CD4-positive, alpha-beta T cell treated with Interleukin-12 subunit alpha and Interleukin-12 subunit beta, for 1 hour (primary cell): ENCODE data around the gene SLC38A9.

Experiments
- DNase-seq: peaks from one replicate; pipeline ENCODE4 v3.0.0-alpha.2; 2020

Gene SLC38A9

GRCh38 chr5:55645304-55645703 is 66.8 kb downstream of the SLC38A9 start:
- no peak for DNase-seq

DNA sequence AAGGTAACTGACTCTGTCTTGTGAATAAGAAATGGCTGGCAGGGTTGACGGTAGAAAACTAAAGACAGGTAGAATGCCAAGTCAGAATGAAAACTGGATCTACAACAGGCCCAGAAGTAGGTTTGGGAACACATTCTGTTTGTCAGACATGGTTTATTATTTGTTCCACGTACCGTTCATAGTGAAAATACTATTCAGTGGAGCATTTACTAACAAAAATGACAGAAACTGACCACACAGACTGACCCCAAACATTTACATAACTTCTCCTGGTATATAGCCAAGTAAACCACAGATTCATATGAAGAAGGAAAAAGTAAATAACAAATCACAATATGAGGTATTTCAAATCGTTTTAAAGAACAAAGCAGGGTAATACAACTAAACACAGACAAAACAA is 73.7 kb downstream of the SLC38A9 start:
- DNase-seq = no peak

GRCh38 chr5:55638051-55638450 is 74.1 kb downstream of the SLC38A9 start:
- DNase-seq = no peak

DNA sequence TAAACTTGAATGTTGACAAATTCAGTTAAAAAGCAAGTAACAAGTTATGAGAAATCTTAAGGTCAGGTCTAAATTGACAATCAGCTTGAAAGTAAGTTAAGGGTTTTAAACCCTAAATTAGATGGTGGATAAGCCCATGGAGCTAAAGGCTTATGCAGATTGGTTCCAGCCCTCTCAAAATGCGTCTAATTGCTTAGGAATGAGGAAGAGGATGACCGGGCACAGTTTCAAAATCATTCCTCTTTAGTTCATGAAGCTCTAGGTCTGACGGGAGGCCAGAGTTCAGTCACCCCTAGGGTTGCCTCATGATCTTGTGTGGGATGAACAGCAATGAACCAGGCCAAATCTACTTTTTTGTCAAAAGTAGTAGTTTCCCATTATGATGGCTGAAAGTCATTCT is 75.4 kb downstream of the SLC38A9 start:
- no peak for DNase-seq

- DNase-seq = no peak
Observed at GRCh38 chr5:55636177-55636576, 75.9 kb downstream of the SLC38A9 start.

GRCh38 chr5:55634866-55635265 is 77.3 kb downstream of the SLC38A9 start:
- no peak for DNase-seq

GRCh38 chr5:55634209-55634805 is 77.8 kb downstream of the SLC38A9 start:
- DNase-seq = no peak

DNA sequence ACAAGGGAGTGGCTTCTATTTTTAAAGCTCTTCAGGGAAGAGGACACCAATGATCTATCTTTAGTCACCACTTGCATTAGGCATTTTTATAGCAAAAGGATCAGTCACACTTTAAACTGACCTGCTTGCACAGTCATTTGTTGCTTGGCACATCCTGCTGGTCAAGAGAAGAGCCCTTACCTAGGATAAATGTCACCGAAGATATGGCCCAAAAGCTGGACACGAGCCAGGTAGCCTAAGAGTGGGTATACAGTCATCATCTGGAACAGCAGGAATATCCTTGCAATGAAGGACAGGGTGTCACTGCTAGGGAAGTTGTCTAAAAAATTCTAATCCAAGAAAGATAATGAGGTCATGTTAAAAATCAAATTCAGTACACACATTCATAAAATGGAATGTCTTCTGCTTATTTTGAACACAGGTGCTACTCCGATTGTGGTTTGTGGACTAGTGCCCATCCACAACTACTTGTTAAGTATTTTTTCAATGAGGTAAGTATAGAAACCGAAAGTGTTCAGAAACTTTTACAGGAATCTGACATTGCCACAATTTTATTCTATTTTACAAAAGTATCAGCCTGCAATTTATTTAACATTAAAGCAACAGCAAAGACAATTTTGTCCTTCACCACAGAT is 78.4 kb downstream of the SLC38A9 start:
- no peak for DNase-seq

DNA sequence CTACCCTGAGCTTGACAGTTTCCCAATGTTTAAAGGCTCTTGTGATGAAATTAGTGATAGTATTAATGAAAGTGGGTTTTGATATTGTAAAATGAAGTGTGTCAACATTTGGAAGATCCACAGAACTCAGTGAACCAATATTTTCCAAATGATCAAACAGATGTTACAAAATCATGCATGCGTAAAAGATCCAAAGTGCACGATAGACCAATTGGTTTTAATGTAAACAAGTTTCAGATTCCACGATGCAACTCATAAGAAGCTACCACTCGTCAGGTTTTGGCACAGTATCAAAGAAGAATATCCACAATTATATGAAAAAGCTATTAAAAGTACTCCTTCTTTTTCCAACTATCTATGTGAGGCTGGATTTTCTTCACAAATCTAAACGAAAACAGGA is 82.3 kb downstream of the SLC38A9 start:
- DNase-seq = no peak

DNA sequence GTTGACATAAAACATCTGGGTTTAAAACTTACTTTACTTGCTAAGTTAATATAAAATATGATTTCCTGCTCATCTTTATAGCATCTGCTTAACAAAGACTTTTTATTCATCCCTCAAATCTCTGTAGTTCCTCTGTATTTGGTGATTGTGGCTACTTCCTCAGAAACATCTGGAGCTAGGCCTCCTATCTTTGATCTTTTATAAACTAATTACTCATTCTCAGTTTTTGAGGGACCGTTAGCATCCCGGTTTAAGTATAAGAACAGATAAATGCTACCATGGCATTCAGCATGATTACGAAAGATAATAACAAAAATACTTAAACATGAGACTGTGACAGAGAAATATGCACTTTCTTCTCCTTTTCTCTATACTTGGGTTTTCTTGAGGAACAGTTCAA is 85.3 kb downstream of the SLC38A9 start:
- no peak for DNase-seq

- no peak for DNase-seq
Observed at GRCh38 chr5:55625913-55626312, 86.2 kb downstream of the SLC38A9 start.

DNA sequence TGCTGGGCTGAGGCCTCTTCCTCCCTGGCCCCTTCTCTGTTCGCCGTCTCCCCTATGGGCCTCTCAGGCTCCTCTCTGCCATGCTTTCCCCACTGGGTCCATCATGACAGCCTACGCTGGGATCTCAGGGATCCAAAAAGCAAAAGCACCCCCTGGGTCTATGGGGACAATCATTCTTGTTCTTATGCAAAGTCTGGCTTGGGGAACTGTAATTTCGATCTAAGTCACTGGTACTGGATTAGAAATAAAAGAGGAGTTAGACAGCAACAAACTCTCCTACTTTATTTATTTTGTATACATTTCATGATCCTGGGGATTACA is 86.6 kb downstream of the SLC38A9 start:
- no peak for DNase-seq

DNA sequence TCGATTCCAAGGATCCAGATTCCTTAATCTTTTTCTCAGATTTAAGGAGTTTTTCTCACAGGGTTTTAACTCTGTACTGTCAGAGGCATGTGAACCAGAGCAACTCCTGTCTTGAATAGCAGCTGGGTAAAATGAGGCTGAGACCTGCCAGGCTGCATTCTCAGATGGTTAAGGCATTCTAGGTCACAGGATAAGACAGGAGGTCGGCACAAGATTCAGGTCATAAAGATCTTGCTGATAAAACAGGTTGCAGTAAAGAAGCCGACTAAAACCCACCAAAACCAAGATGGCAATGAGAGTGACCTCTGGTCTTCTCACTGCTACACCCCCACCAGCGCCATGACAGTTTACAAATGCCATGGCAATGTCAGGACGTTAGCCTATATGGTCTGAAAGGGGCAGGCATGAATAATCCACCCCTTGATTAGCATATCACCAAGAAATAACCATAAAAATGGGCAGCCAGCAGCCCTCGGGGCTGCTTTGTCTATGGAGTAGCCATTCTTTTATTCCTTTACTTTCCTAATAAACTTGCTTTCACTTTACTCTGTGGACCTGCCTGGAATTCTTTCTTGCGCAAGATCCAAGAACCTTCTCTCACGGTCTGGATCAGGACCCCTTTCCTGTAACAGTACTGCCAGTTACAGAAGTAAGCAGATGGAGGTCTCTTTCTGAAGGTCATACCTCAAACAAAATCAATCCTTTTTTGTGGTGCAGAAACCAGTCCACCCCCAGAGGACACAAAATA is 87.1 kb downstream of the SLC38A9 start:
- DNase-seq = no peak

DNA sequence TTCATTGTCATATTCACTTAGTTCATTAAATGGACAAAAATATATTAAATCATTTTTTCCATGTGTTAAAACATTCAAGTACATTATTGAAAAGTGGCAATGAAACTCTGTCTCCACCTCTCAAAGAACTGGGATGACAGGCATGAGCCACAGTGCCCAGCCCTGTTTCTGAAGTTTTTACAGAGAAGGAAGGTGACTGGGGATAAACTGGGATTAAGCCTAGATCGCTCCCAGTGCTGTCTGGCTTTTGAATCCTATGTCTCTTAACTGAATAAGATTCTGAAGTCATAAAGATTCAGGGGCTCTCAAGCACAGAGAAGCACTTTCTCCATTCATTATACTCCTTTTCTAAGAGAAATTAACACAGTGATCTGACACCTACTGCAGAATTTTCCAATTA is 88.3 kb downstream of the SLC38A9 start:
- DNase-seq = no peak

DNA sequence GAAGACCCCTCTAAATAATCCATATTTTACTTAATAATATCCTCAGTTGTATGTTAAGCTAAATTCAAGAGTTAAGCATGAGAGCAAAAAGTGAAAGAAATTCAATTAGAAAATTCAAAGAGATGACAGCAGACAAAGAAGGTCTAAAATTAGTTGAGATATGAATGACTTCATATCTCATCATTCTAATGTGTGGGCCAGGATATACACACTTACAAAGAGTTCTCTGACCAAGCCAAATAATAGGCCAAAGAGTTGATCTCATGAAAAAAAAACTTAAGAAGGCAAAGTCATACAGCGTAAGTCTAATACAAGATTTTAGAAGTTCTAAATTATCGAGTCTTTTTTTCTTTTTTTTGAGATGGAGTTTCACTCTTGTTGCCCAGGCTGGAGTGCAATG is 89.7 kb downstream of the SLC38A9 start:
- no peak for DNase-seq

DNA sequence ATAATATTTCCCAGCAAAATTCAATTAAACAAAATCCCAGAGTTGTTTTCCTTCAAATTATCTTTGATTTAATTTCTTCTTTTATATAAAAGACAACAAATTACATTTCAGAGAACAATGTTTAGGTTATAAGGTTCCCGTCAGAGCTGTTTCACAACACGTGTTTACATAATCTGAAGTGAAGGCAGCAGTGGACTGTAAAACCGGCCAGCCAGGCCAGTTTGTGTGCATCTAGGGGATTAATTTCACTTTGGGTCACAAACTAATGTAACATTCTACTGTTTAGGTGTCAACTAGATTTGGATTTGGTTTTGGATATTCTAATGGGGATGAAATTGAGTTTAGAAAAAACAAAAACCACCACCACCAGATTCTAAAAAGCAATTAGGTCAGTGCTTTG is 90.9 kb downstream of the SLC38A9 start:
- no peak for DNase-seq

DNA sequence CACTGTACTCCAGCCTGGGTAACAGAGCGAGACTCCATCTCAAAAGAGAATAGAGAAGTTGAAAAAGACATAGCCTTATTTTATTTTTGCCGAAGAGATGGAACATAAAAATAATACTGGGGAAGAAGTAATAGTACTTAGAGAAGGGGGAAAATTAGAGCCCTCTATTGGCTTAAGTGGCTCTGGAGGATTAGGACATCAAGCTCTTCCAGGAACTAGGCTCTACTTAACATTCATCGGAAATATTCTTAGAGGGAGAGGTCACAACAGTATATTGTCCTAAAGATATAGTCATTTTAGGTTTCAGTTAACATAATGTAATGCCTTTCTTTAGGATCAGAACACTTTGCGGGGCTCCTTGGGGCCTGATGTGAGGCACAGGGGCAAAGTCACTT is 91.4 kb downstream of the SLC38A9 start:
- DNase-seq = no peak

DNA sequence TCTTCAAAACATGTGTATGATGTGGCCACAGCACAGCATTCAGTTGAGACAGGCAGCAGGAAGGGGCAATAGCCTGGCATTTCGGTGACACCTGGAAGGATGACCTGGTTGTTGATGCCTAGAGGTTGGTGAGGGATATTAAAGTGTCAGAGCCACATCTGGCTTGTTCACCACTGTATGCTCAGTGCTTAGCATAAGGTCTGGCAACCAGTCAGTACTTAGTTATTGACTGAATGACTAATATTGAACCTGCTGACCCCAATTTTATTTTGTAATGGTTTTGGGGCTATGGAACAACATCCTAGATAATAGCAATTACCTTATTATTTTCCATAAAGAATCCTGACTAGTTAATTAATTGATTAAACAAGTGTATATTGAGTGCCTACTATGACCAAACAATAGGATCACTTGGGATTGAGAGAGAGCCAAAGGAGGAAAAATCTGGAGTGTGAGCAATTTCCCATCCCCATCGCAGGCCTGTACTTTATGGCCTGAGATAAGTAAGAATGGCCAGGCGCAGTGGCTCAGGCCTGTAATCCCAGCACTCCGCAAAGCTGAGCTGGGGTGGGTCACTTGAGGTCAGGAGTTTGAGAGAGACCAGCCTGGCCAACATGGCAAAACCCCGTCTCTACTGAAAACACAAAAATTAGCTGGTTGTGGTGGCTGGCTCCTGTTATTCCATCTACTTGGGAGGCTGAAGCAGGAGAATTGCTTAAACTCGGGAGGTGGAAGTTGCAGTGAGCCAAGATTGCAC is 91.9 kb downstream of the SLC38A9 start:
- DNase-seq = no peak

GRCh38 chr5:55618318-55618717 is 93.8 kb downstream of the SLC38A9 start:
- DNase-seq = no peak

DNA sequence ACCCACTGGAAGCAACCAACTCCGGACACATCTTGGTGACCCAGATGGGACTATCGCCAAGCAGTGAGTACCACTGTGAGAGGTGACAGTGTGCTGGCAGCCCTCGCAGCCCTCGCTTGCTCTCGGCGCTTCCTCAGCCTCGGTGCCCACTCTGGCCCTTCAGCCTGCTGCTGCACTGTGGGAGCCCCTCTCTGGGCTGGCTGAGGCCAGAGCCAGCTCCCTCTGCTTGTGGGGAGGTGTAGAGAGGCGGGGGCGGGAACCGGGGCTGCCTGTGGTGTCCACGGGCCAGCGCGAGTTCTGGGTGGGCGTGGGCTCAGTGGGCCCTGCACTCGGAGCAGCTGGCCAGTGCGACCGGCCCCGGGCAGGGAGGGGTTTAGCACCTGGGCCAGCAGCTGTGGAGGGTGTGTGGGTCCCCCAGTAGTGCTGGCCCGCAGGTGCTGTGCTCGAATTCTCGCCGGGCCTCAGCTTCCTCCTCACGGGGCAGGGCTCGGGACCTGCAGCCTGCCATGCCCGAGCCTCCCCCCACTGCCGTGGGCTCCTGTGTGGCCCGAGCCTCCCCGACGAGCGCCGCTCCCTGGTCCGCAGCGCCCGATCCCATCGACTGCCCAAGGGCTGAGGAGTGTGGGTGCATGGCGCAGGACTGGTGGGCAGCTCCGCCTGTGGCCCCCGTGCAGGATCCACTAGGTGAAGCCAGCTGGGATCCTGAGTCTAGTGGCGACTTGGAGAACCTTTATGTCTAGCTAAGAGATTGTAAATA is 98.8 kb downstream of the SLC38A9 start:
- DNase-seq = no peak

DNA sequence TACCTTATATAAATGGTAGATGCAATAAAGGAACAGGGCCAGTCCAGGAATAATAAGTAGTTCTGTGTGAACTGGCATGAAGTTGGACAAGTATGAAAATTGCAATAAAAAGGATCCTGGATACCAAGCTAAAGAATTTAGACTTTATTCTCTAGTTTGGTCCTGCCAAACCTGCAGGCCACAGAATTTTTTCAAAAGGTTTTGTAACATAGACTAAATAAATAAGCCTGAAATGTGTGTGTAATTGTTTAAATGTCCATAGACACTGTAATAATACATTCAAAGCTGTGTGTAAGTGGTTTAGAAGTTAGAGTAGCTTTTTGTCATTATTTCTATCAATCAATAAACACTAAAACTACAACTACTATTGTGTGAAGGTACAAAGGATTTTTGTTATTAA is 101.6 kb downstream of the SLC38A9 start:
- DNase-seq = no peak

DNA sequence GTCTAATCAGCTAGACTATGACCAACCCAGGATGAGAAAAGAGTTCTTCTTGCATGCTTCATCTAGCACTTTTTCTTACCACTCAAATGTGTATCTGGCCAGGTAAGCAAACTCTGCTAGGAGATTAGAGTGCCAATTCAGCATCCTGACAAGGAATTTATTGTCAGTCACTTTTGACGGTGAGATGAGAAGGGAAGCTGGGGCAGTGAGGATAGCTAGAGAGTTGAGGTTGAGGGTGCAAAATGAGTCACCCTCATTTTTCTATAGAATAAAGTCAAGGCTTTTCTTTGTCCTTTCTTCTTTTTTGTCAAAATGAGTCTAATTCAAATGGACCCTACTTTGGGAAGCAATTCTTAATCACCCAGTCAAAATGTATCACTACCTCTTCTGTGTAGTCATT is 102.7 kb downstream of the SLC38A9 start:
- no peak for DNase-seq
